Cardiac muscle cell (in vitro differentiated cells and primary cell): ENCODE data around the gene GSC2. TPM values are rescaled to one million over a fixed set of nuclear protein-coding genes. Genes with fewer than 3 reads are reported as not detected.
A peak's percentile ranks its signal among the peaks of the same experiment; 100 is the strongest.

Source experiments
- DNase-seq, 2 donors: peaks; one replicate each; pipeline versions ENCODE4 v3.0.0 to v3.0.0-alpha.2; 2010 to 2017; ENCODE audit warnings: low read depth in 1 of 2, low spot score in 1 of 2
- H3K27ac ChIP-seq: fragments of 200-600 bp; sonication (generic); 2 replicates; pipeline ENCODE4 v1.5.1; 2016
- H3K27me3 ChIP-seq: fragments of 200-600 bp; sonication (generic); 2 replicates; pipeline ENCODE4 v1.6.0; 2016; ENCODE audit warnings: control low read depth
- H3K36me3 ChIP-seq: fragments of 200-600 bp; sonication (generic); 2 replicates; pipeline ENCODE4 v1.5.1; 2016; ENCODE audit warnings: control low read depth
- H3K4me1 ChIP-seq: fragments of 200-600 bp; sonication (generic); 2 replicates; pipeline ENCODE4 v1.8.1; 2017; ENCODE audit warnings: low read depth, mild to moderate bottlenecking, mixed run types
- H3K4me3 ChIP-seq: fragments of 200-600 bp; sonication (generic); 2 replicates; pipeline ENCODE4 v1.5.1; 2016; ENCODE audit warnings: mild to moderate bottlenecking
- H3K9me3 ChIP-seq: fragments of 200-600 bp; sonication (generic); 2 replicates; pipeline ENCODE4 v1.5.1; 2017; ENCODE audit warnings: low read depth, mild to moderate bottlenecking, control low read depth
- CTCF ChIP-seq: IDR thresholded peaks from 2 replicates; pipeline ENCODE4 v1.5.1; 2012; ENCODE audit warnings: low read depth, mild to moderate bottlenecking, low read length
- polyA plus RNA-seq: library from polyadenylated mRNA; unstranded; fragments of >200 nt; fragmentation: Nextera tagmentation; extraction: Ambion mirVana; gene quantifications from 2 replicates; pipeline ENCODE4 v1.2.1, GENCODE V29; 2016
- total RNA-seq: library from RNA; depleted of rRNA; stranded (reverse); fragments of >200 nt; gene quantifications from 2 replicates; pipeline ENCODE4 v1.2.3, GENCODE V29; 2016

Gene GSC2
- total and polyA plus RNA-seq, 2 experiments from 2014 or later, result not detected

DNA sequence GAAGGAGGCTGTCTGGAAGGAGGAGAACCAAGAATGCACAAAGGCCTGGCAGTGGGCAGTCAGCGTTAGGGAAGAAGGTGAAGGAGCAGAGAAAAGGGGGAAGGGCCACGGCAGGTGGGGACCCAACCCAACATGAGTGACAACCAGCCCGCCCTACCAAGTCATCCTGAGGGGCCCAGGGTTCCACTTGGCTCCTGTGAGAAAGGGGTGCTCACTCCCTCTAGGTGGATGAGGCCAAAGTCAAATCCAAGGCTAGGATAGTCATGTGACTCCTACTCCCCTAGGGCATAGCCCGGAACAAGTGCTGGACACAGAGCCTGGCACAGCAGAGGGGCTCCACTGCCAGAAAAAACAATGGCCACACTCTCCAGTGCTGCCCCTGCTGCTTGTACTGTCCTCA is 25.7 kb downstream of the GSC2 start:
- no peak for DNase-seq
- Histone ChIP-seq H3K4me3 (no peak overlapping the region), H3K4me1 (peaks cover 7% of the 10 kb centered on the region), H3K27ac (no peak overlapping the region), H3K9me3 (no peaks in the 10 kb centered on the region), H3K36me3 (no peaks in the 10 kb centered on the region), H3K27me3 (no peaks in the 10 kb centered on the region)
- TF ChIP-seq CTCF, result no peak

DNA sequence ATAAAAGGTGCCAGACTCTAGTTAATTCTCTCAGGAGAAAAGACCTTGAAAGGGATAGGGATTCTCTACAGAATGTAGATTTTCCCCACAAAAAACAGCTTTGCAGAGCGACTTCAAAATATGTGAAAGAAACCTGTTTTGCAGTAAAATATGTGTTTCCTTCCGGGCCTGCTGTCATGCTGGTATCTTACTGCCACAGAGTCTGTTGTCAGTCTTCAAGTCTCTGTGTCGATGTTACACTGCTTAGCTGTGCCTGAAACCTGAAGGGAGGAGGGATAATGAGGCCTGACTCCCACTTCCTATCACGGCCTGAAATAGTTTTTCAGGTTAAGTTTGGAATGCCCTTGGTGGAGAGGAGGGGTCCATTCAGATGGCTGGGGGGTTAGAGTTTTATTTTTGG is 26.2 kb downstream of the GSC2 start:
- DNase-seq, result no peak
- no peak overlapping the region for H3K4me3 ChIP-seq
- no peaks in the 10 kb centered on the region for H3K9me3 ChIP-seq
- peaks cover 7% of the 10 kb centered on the region for H3K4me1 ChIP-seq
- H3K27me3 ChIP-seq, result no peaks in the 10 kb centered on the region
- no peak for TF ChIP-seq CTCF
- H3K27ac ChIP-seq, result no peak overlapping the region
- no peaks in the 10 kb centered on the region for H3K36me3 ChIP-seq

DNA sequence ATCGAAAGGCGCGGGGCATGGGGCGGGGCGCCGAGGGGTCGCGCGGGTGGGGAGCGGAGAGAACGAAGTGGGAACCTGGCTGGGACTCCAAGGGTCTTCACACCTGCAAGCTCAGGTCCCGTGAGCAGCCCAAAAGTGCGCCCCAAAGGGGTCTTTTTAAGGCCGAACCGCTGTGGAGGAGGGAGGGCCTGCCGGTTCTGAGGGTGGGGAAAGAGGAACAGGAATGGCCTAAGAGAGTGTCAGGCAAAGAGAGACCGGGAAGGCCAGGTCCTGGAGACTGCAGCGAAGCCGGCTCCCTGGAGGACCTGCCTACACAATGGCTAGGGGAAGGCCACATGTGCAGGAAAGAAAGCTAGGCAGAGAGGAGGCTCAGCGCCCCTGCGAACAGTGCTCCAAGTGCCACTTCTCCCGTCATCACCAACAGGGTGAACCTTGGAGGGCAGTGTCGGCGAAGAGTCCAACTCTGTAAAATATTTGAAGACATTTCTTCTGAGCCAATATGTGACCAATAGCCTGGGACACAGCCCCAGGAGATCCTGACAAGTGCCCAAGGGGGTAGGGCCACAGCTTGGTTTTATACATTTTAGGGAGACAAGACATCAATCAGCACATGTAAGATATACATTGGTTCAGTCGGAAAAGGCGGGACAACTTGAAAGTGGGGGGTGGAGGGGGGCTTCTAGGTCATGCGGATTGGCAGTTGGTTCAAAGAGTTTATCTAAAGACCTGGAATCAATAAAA is 27.2 kb downstream of the GSC2 start:
- H3K27ac ChIP-seq, result peak overlapping the region; percentile 22
- no peaks in the 10 kb centered on the region for H3K9me3 ChIP-seq
- no peaks in the 10 kb centered on the region for H3K36me3 ChIP-seq
- TF ChIP-seq CTCF, result no peak
- peaks cover 7% of the 10 kb centered on the region for H3K4me1 ChIP-seq
- H3K4me3 ChIP-seq, result peak overlapping the region; percentile 40
- H3K27me3 ChIP-seq, result no peaks in the 10 kb centered on the region
- DNase-seq, result peak; percentile 36 to 61

DNA sequence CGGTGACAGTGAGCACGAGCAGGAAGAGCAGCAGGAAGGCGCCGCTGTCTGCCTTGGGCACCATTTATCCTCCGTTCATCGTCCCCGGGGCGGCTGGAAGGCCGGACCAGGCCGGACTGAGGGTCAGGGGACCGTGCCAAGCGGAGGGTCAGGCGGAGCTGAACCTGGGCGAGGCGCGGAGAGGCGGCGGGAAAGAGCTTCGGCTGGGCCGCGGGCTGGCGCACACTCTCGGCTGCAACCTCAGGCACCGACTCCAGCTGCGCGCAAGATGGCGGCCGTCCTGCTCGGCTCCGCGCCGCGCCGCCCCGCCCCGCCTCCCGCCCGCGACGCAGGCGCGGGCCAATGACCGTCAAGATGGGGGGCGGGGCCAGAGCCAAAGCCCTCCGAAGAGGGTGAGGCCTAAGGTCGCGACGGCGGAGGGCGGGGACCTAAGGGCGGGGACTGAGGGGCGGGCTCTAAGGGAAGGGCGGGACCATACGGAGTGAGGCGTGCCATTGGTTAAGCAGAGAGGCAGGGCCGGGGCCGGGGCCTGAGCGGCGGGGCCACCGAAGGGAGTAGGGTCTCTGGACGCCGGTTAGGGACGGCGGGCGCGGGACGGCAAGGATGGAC is 27.8 kb downstream of the GSC2 start, which contains the start of gene DGCR2:
TSS of gene DGCR2 (minus strand) at position 270 of the 609 bp plus-strand sequence. CDS start at position 64, 206 bp downstream.
- peaks cover 7% of the 10 kb centered on the region for H3K4me1 ChIP-seq
- peak within 1 kb of the TSS; percentile 93 for H3K27ac ChIP-seq
- peak within 1 kb of the TSS; percentile 86 for H3K4me3 ChIP-seq
- no peaks in the 10 kb centered on the region for H3K9me3 ChIP-seq
- peak; percentile 98 to 99 for DNase-seq
- no peaks in the 10 kb centered on the region for H3K27me3 ChIP-seq
- TF ChIP-seq CTCF, result no peak
- H3K36me3 ChIP-seq, result no peaks in the 10 kb centered on the region

- peak; percentile 30 to 68 for DNase-seq
- H3K9me3 ChIP-seq, result no peaks in the 10 kb centered on the region
- peak overlapping the region; percentile 86 for H3K4me3 ChIP-seq
- H3K4me1 ChIP-seq, result peaks cover 7% of the 10 kb centered on the region
- no peaks in the 10 kb centered on the region for H3K27me3 ChIP-seq
- no peak for TF ChIP-seq CTCF
- H3K36me3 ChIP-seq, result no peaks in the 10 kb centered on the region
- H3K27ac ChIP-seq, result peak overlapping the region; percentile 93
These were observed 28.4 kb downstream of the GSC2 start for GRCh38 chr22:19121631-19122142.
